HG03066 (cell line): ENCODE results near the gene C16orf90.
"Not testable (repeated sequence)": the region's sequence is repeated elsewhere in the genome, so short reads cannot be mapped to it uniquely, and the experiment has no call there.

Experiments used
- ATAC-seq: cut with Tn5 transposase; IDR thresholded peaks from one replicate; pipeline ENCODE4 v1.9.1; 2021; ENCODE audit warnings: low read depth; ENCODE audit not compliant: unreplicated experiment

Gene C16orf90, protein sequence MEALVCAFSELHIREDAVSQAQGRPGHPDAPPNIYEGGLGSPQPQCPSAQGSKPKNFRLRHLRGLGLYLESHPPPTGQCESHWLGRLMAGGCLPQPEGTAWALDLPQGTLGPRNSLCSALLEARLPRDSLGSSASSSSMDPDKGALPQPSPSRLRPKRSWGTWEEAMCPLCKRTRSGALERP

DNA sequence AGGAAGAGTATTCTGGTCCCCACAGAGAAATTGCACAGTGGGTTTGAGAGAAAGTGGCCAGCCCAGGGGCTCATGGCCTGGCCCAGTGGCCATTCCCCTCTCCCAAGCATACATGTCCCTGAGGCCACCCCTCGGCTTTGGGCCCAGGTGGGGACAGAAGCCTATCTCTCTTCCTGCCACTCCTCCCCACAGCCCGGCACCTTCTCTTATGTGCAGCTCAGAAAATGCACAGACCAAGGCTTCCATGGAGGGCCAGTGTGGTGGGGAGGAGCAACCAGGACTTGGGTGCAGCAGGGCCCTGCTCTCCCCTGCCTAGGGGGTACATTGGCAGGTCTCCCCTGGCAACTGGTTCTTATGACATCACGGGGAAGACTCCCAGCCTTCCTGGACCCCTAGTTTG lies at the start of gene C16orf90:
Gene C16orf90 (minus strand): TSS at position 314 of the 400 bp plus-strand sequence. CDS start 68 bp downstream, at position 246.
- no peak for ATAC-seq

GRCh38 chr16:3542601-3543373 lies 47.5 kb upstream of the C16orf90 start:
- no peak for ATAC-seq

DNA sequence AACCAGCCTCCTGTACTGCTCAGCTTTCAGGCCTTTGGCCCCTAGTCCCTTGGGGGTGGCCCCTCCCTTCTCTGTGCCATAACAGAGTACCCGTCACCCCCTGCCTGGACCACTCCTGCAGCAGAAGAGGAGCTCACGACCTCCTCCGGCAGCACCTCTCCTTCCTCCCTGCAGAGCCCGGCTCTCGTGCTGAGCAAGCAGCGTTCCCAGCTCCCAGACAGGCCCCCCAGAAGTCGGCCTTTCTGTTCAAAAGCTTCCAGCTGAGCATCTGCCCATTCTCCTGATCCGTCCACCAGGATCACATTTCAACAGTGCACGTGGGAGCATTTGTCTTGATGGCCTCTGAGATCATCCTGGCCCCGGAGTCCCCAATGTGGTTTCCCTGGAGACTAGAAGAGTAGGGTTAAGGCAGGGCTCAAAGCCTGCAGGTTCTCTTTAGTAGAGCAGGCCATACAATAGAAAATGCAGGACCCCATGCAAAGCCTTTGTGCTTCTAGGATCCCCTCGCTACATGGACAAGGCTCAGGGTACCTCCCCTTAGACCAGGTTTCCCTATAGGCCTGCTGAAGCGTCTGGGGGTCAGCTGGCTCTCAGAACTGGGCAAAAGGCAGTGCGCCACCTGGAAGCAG lies 46.4 kb upstream of the C16orf90 start:
- ATAC-seq = no peak

- ATAC-seq = no peak
Measured at GRCh38 chr16:3538222-3538621, 42.9 kb upstream of the C16orf90 start.

- ATAC-seq = no peak
Measured at GRCh38 chr16:3536851-3537250, 41.6 kb upstream of the C16orf90 start.

- no peak for ATAC-seq
Measured at GRCh38 chr16:3536271-3536731, 41.0 kb upstream of the C16orf90 start.

DNA sequence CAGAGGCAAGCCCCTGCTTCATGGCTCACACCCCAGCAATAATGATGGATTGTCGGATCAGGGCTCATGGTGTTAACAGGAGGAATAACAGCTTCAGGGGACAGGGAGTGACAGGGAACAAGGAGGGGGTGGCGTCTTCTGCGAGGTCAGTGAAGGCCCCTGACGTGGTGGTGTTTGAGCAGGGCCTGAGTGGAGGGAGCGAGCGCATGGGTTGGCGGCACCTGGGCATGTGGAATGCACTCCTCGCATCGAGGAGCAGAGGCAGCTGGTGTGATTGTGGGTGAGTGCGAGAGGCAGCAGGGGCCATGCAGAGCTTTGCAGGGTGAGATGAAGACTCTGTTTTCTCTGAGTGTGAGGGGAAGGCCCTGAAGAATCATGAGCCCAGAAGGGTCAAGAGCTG lies 38.8 kb upstream of the C16orf90 start:
- ATAC-seq = no peak

GRCh38 chr16:3532741-3533140 lies 37.5 kb upstream of the C16orf90 start:
- no peak for ATAC-seq

GRCh38 chr16:3530371-3530914 lies 35.2 kb upstream of the C16orf90 start:
- ATAC-seq = no peak

- ATAC-seq = no peak
Measured at GRCh38 chr16:3529175-3529574, 33.9 kb upstream of the C16orf90 start.

DNA sequence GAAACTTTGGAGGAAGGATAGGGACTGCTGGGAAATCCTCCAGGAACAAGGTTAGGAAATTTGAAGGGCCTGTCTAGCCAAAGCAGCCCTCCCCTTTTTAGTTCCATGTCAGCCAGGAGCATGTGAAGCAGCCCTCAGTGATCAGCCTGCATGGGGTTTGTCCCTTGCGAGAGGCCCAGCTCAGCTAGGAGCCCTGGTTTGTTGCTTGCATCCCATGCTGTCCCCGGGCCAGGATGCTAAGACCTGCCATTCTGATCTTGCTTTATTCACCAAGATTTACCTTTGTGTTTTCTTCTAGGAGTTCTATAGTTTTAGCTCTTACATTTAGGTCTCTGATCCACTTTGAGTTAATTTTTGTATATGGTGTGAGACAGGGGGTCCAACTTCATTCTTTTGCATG lies 33.1 kb upstream of the C16orf90 start:
- no peak for ATAC-seq

DNA sequence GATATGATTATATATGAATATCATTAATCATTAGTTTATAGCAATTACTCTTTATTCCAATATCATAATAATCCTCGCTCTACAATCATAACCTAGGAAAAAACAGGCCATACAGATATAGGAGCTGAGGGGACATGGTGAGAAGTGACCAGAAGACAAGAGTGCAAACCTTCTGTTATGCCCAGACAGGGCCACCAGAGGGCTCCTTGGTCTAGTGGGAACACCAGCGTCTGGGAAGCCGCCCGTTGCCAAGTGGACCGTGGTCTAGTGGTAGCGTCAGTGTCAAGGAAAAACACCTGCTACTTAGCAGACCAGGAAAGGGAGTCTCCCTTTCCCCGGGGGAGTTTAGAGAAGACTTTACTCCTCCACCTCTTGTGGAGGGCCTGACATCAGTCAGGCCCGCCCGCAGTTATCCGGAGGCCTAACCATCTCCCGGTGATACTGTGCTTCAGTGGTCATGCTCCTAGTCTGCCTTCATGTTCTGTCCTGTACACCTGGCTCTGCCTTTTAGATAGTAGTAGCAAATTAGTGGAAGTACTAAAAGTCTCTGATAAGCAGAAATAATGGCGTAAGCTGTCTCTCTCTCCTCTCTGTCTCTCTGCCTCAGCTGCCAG lies 32.0 kb upstream of the C16orf90 start:
- ATAC-seq = not testable (repeated sequence)

- no peak for ATAC-seq
Measured at GRCh38 chr16:3525951-3526350, 30.7 kb upstream of the C16orf90 start.

GRCh38 chr16:3523281-3523680 lies 28.0 kb upstream of the C16orf90 start:
- no peak for ATAC-seq

GRCh38 chr16:3520841-3521240 lies 25.6 kb upstream of the C16orf90 start:
- ATAC-seq = no peak

GRCh38 chr16:3520413-3520812 lies 25.1 kb upstream of the C16orf90 start:
- no peak for ATAC-seq

DNA sequence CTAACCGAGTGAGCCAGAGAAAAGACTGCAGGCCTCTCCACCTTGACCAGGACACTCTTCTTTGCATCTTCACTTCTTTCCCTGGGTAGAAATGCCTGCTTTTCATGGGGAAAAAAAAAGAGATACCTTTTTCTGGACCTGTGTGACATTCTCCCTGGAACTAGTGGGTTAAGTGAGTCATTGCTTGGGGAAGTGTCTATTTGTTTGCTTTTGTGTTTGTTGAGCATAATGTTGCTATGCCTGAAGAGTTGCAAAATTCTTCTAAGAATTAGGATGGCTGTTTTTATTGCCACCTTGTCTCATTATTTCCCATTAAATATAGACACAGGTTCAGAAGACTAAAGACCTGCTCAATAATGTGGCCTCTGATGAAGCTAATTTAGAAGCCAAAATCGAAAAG lies 24.3 kb upstream of the C16orf90 start:
- no peak for ATAC-seq

GRCh38 chr16:3518986-3519348 lies 23.7 kb upstream of the C16orf90 start:
- no peak for ATAC-seq

GRCh38 chr16:3518292-3518985 lies 23.1 kb upstream of the C16orf90 start:
- ATAC-seq = no peak

DNA sequence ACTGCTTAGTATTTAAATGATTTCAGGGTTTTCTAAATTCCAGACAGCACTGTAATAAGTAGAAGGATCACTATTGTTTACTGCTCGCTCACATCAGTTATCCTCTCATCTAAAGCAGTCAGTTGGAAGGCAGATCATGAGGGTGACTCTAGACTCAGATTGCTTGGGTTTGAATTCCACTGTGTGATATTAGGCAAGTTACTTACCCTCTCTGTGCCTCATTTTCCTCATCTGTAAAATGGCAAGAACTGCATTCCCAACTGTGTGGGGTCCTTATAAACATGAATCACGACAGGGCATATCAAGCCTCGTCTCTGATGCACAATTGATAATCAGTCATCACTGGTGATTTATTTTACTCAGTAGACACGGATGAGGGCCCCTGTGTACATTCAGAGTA lies 20.6 kb upstream of the C16orf90 start:
- ATAC-seq = no peak
